H1 (cell line): ENCODE measurements around the gene CDK5RAP2. TPM values are rescaled to one million over a fixed set of nuclear protein-coding genes. Genes with fewer than 3 reads are reported as not detected.

ENCODE experiments used
- CTCF ChIA-PET: fragments of 300-600 bp; sonication (Branson Sonifier 250); formaldehyde crosslinking; loops from one replicate; lab custom pipeline; 2021; ENCODE audit not compliant: partially characterized antibody; lab: Charles Lee
- POLR2A ChIA-PET: fragments of 300-600 bp; sonication (Branson Sonifier 250); formaldehyde crosslinking; loops from one replicate; lab custom pipeline; 2021; ENCODE audit warnings: inconsistent platforms; ENCODE audit not compliant: partially characterized antibody; lab: Charles Lee
- DNase-seq, 2 experiments: peaks; one replicate each; pipeline versions ENCODE4 v3.0.0 to v3.0.0-alpha.2; 2010 to 2022; ENCODE audit warnings: low spot score in 2 of 2, low read depth in 1 of 2, mixed read lengths in 1 of 2
- FAIRE-seq: peaks from 2 replicates; lab custom pipeline; 2011; peaks lifted over from hg19 to GRCh38; lab: Jason Lieb, UNC
- H2AFZ ChIP-seq: 2 replicates; pipeline ENCODE4 v1.8.1; 2012; ENCODE audit warnings: low read length, inconsistent platforms
- H2AK5ac ChIP-seq: 2 replicates; pipeline ENCODE4 v1.6.1; 2013; ENCODE audit warnings: low read depth, low read length
- H2BK120ac ChIP-seq: replicated peaks from 2 replicates; pipeline ENCODE3; 2013; ENCODE audit warnings: low read depth, low read length, inconsistent platforms
- H2BK12ac ChIP-seq: 2 replicates; pipeline ENCODE4 v1.6.1; 2013; ENCODE audit warnings: low read depth, low read length
- H2BK15ac ChIP-seq: 2 replicates; pipeline ENCODE4 v1.6.1; 2013; ENCODE audit warnings: low read length
- H2BK20ac ChIP-seq: 2 replicates; pipeline ENCODE4 v1.6.1; 2013; ENCODE audit warnings: low read length
- H2BK5ac ChIP-seq: 2 replicates; pipeline ENCODE4 v1.6.1; 2013; ENCODE audit warnings: low read depth, low read length
- H3K14ac ChIP-seq: 2 replicates; pipeline ENCODE4 v1.6.1; 2013; ENCODE audit warnings: inconsistent platforms; ENCODE audit not compliant: insufficient read length
- H3K18ac ChIP-seq: 2 replicates; pipeline ENCODE4 v1.6.1; 2013; ENCODE audit warnings: low read length; ENCODE audit errors: extremely low read depth
- H3K23ac ChIP-seq: 2 replicates; pipeline ENCODE4 v1.6.1; 2013; ENCODE audit warnings: inconsistent platforms; ENCODE audit not compliant: insufficient read length
- H3K23me2 ChIP-seq: 2 replicates; pipeline ENCODE4 v1.6.1; 2013; ENCODE audit warnings: low read depth, low read length
- H3K27ac ChIP-seq: 2 replicates; pipeline ENCODE4 v1.6.1; 2011; ENCODE audit warnings: low read depth, low read length, inconsistent platforms
- H3K27me3 ChIP-seq, 4 experiments: replicated peaks in 1 of 4; 1 replicate in 1 of 4; 2 replicates in 3 of 4; pipeline versions ENCODE4 v1.6.1 to v1.8.1; 2011 to 2013; ENCODE audit warnings: low read length in 3 of 4, mild to moderate bottlenecking in 3 of 4, inconsistent platforms in 2 of 4, mixed read lengths in 2 of 4, moderate library complexity in 1 of 4; ENCODE audit not compliant: control insufficient read depth in 3 of 4, insufficient read depth in 3 of 4; ENCODE audit errors: extremely low read depth in 1 of 4
- H3K36me3 ChIP-seq, 4 experiments: 2 replicates each; pipeline versions ENCODE4 v1.6.1 to v1.8.1; 2011 to 2013; ENCODE audit warnings: mild to moderate bottlenecking in 4 of 4, low read length in 3 of 4, moderate library complexity in 2 of 4, control low read depth in 1 of 4, inconsistent platforms in 1 of 4; ENCODE audit not compliant: insufficient read depth in 4 of 4, control insufficient read depth in 2 of 4
- H3K4ac ChIP-seq: replicated peaks from 2 replicates; pipeline ENCODE3; 2013; ENCODE audit warnings: low read length, low read depth, mixed read lengths, inconsistent platforms; ENCODE audit not compliant: insufficient read length
- H3K4me1 ChIP-seq, 4 experiments: replicated peaks in 1 of 4; 1 replicate in 1 of 4; 2 replicates in 3 of 4; pipeline versions ENCODE4 v1.6.1 to v1.8.1; 2011 to 2013; ENCODE audit warnings: low read length in 3 of 4, inconsistent platforms in 2 of 4, mixed read lengths in 1 of 4; ENCODE audit not compliant: insufficient read depth in 4 of 4, control insufficient read depth in 3 of 4
- H3K4me2 ChIP-seq, 2 experiments: 2 replicates each; pipeline versions ENCODE4 v1.6.1 to v1.8.1; 2011 to 2013; ENCODE audit warnings: low read depth in 2 of 2, low read length in 2 of 2, control low read depth in 1 of 2, inconsistent platforms in 1 of 2, mild to moderate bottlenecking in 1 of 2; ENCODE audit not compliant: insufficient read depth in 1 of 2
- H3K4me3 ChIP-seq, 4 experiments: fragments of 200-600, 300-600 bp in 1 of 4; sonication (generic), shearing (Covaris generic), sonication (Bioruptor Twin) in 1 of 4; 2 replicates each; pipeline versions ENCODE4 v1.5.1 to v1.8.1; 2011 to 2016; ENCODE audit warnings: low read length in 4 of 4, low read depth in 3 of 4, control low read depth in 2 of 4, inconsistent platforms in 2 of 4, mild to moderate bottlenecking in 2 of 4, mixed read lengths in 1 of 4, moderate library complexity in 1 of 4; ENCODE audit not compliant: insufficient read depth in 2 of 4; ENCODE audit errors: extremely low read depth in 1 of 4
- H3K56ac ChIP-seq: replicated peaks from 2 replicates; pipeline ENCODE3; 2013; ENCODE audit warnings: low read depth, mild to moderate bottlenecking, mixed read lengths, low read length, inconsistent platforms; ENCODE audit not compliant: insufficient read length
- H3K79me1 ChIP-seq: 2 replicates; pipeline ENCODE4 v1.6.1; 2013; ENCODE audit warnings: low read depth, low read length, control low read depth
- H3K79me2 ChIP-seq, 2 experiments: 2 replicates each; pipeline versions ENCODE4 v1.6.1 to v1.8.1; 2012 to 2013; ENCODE audit warnings: low read length in 2 of 2, mild to moderate bottlenecking in 2 of 2, inconsistent platforms in 1 of 2; ENCODE audit not compliant: insufficient read depth in 2 of 2, control insufficient read depth in 1 of 2
- H3K9ac ChIP-seq, 4 experiments: replicated peaks in 1 of 4; 1 replicate in 1 of 4; 2 replicates in 3 of 4; pipeline versions ENCODE4 v1.6.1 to v1.8.1; 2011 to 2013; ENCODE audit warnings: low read depth in 3 of 4, low read length in 3 of 4, control low read depth in 2 of 4, mild to moderate bottlenecking in 2 of 4, moderate library complexity in 2 of 4, inconsistent platforms in 1 of 4; ENCODE audit errors: extremely low read depth in 1 of 4
- H3K9me3 ChIP-seq, 2 experiments: 2 replicates each; pipeline versions ENCODE4 v1.6.1 to v1.8.1; 2012 to 2013; ENCODE audit warnings: mild to moderate bottlenecking in 2 of 2, moderate library complexity in 2 of 2, control low read depth in 1 of 2, inconsistent platforms in 1 of 2, low read depth in 1 of 2, low read length in 1 of 2, mixed read lengths in 1 of 2; ENCODE audit not compliant: insufficient read depth in 2 of 2
- H4K20me1 ChIP-seq, 2 experiments: replicated peaks in 1 of 2; 2 replicates each; pipeline versions ENCODE3 to v1.8.1; 2011 to 2013; ENCODE audit warnings: inconsistent platforms in 2 of 2, low read length in 2 of 2, mild to moderate bottlenecking in 1 of 2; ENCODE audit not compliant: insufficient read depth in 2 of 2, control insufficient read depth in 1 of 2
- H4K5ac ChIP-seq: 2 replicates; pipeline ENCODE4 v1.6.1; 2013; ENCODE audit warnings: low read length, low read depth, mixed read lengths, inconsistent platforms; ENCODE audit not compliant: insufficient read length
- H4K8ac ChIP-seq: 2 replicates; pipeline ENCODE4 v1.8.0; 2013; ENCODE audit warnings: mild to moderate bottlenecking, moderate library complexity, low read length, inconsistent platforms; ENCODE audit not compliant: insufficient read depth; ENCODE audit errors: extremely low read depth
- H4K91ac ChIP-seq: replicated peaks from 2 replicates; pipeline ENCODE3; 2013; ENCODE audit warnings: low read length, mixed read lengths, inconsistent platforms; ENCODE audit not compliant: insufficient read length
- CEBPB ChIP-seq: IDR thresholded peaks from 2 replicates; pipeline ENCODE4 v1.6.1; 2012; ENCODE audit warnings: low read depth, low read length
- CHD2 ChIP-seq: IDR thresholded peaks from 2 replicates; pipeline ENCODE4 v1.6.1; 2012; ENCODE audit warnings: low read length, improper control_type of control experiment
- CTCF ChIP-seq, 3 experiments: IDR thresholded peaks; 1 replicate in 2 of 3; 2 replicates in 1 of 3; pipeline versions ENCODE4 v1.5.1 to v1.6.1; 2011; ENCODE audit warnings: low read length in 3 of 3, mild to moderate bottlenecking in 3 of 3, inconsistent platforms in 2 of 3, low read depth in 1 of 3, moderate library complexity in 1 of 3; ENCODE audit not compliant: insufficient read depth in 1 of 3; ENCODE audit errors: control extremely low read depth in 1 of 3
- EP300 ChIP-seq, 2 experiments: IDR thresholded peaks; 1 replicate in 1 of 2; 2 replicates in 1 of 2; pipeline ENCODE4 v1.6.1; 2011 to 2012; ENCODE audit warnings: low read depth in 2 of 2, low read length in 2 of 2, mild to moderate bottlenecking in 2 of 2, borderline replicate concordance in 1 of 2, inconsistent platforms in 1 of 2, moderate library complexity in 1 of 2
- HDAC6 ChIP-seq: IDR thresholded peaks from one replicate; pipeline ENCODE4 v1.7.1; 2012; ENCODE audit warnings: low read depth, mild to moderate bottlenecking, inconsistent platforms, low read length, moderate library complexity
- RAD21 ChIP-seq, 2 experiments: IDR thresholded peaks in 1 of 2; conservative IDR thresholded peaks in 1 of 2; 2 replicates each; pipeline ENCODE4 v1.6.1; 2011; ENCODE audit warnings: low read depth in 2 of 2, low read length in 2 of 2, improper control_type of control experiment in 1 of 2, inconsistent platforms in 1 of 2, mild to moderate bottlenecking in 1 of 2, moderate library complexity in 1 of 2
- SP2 ChIP-seq: IDR thresholded peaks from 2 replicates; pipeline ENCODE4 v1.6.1; 2012; ENCODE audit warnings: mild to moderate bottlenecking, low read length, inconsistent platforms
- SRF ChIP-seq: IDR thresholded peaks from 2 replicates; pipeline ENCODE4 v1.6.1; 2011; ENCODE audit warnings: mild to moderate bottlenecking, low read depth, low read length, moderate library complexity
- TAF1 ChIP-seq: IDR thresholded peaks from 2 replicates; pipeline ENCODE4 v1.6.1; 2011; ENCODE audit warnings: mild to moderate bottlenecking, low read depth, low read length
- TAF7 ChIP-seq: optimal IDR thresholded peaks from 2 replicates; pipeline ENCODE3; 2011; ENCODE audit warnings: low read depth, mild to moderate bottlenecking, inconsistent platforms, low read length, moderate library complexity, borderline replicate concordance
- WGBS, 2 experiments: shearing (Covaris generic) in 1 of 2; methylation state at CpG; one replicate each; pipeline versions ENCODE4 v1.1.6 to v1.1.7; 2013 to 2015; ENCODE audit warnings: low lambda C conversion rate in 2 of 2, mixed read lengths in 2 of 2, inconsistent platforms in 1 of 2, low coverage in 1 of 2, missing lambda C conversion rate in 1 of 2; ENCODE audit not compliant: insufficient replicate concordance in 2 of 2, insufficient coverage in 1 of 2, insufficient read length in 1 of 2; ENCODE audit errors: extremely low coverage in 1 of 2, missing lambda C conversion rate in 1 of 2; 5-methylcytosine and 5-hydroxymethylcytosine counted together
- polyA plus RNA-seq, 7 experiments: library from polyadenylated mRNA; depleted of rRNA in 3 of 7; stranded (reverse) in 5 of 7; unstranded in 2 of 7; fragments of >200 nt in 5 of 7; fragments of 200-250 nt in 2 of 7; gene quantifications; 1 replicate in 5 of 7; 2 replicates in 1 of 7; 4 replicates in 1 of 7; pipeline versions ENCODE4 v1.2.1 to v1.2.3, GENCODE V29; 2011 to 2013; ENCODE audit warnings: missing spikeins in 2 of 7, mixed read lengths in 2 of 7
- total RNA-seq: library from RNA; stranded (reverse); fragmentation: NEBNext Ultra II Directional; extraction: Animal tissue kit (Norgen Biotek cat#: 25700); gene quantifications from 2 replicates; pipeline ENCODE4 v1.2.1, GENCODE V29; 2021

CDK5RAP2 gene
- total and polyA plus RNA-seq, 2 of the 8 experiments (the other 6 are each of a cell fraction or from before 2014, with no cell fraction given), result 19.8 to 49.4 TPM

- H4K20me1 ChIP-seq, result peaks cover 2 to 3% of the 10 kb centered on the region in 2 experiments
- no peak overlapping the region for H3K18ac ChIP-seq
- H2BK5ac ChIP-seq, result no peak overlapping the region
- no peak overlapping the region for H3K9ac ChIP-seq
- H2AFZ ChIP-seq, result no peak overlapping the region
- H3K56ac ChIP-seq, result no peak overlapping the region
- 42% methylated on average over 2 of the region's 2 CpGs; no CpG with 5 or more reads in 1 of the 2 experiments for WGBS, 2 experiments
- no peak overlapping the region for H4K5ac ChIP-seq
- no peaks in the 10 kb centered on the region for H3K79me2 ChIP-seq
- H3K36me3 ChIP-seq, result peaks cover 9 to 77% (median 34%) of the 10 kb centered on the region in 4 experiments
- H3K9me3 ChIP-seq, result no peaks in the 10 kb centered on the region
- no peak overlapping the region for H4K91ac ChIP-seq
- H2AK5ac ChIP-seq, result no peak overlapping the region
- H3K4me2 ChIP-seq, result no peak overlapping the region
- H3K4me3 ChIP-seq, result no peak overlapping the region
- H2BK20ac ChIP-seq, result no peak overlapping the region
- peak in 1 of 2 experiments; percentile 52 for DNase-seq
- no peak overlapping the region for H4K8ac ChIP-seq
- no peak overlapping the region for H2BK120ac ChIP-seq
- H3K23ac ChIP-seq, result no peak overlapping the region
- H3K27ac ChIP-seq, result no peak overlapping the region
- no peak overlapping the region for H2BK12ac ChIP-seq
- no peak overlapping the region for H2BK15ac ChIP-seq
- H3K4me1 ChIP-seq, result peaks cover 0 to 14% (median 10%) of the 10 kb centered on the region in 4 experiments; a peak in 6 of 7 replicates
- H3K79me1 ChIP-seq, result 0 out of 2 replicates have a peak, but pooled peaks cover under 1% of the 10 kb centered on the region
- no peaks in the 10 kb centered on the region for H3K23me2 ChIP-seq
- H3K27me3 ChIP-seq, result no peaks in the 10 kb centered on the region
- FAIRE-seq, result no peak
- POLR2A ChIA-PET, result no interaction called here
- H3K4ac ChIP-seq, result no peak overlapping the region
- CTCF ChIA-PET, result interaction anchor here (0.6 to 4.9 kb wide), 36 partner anchors 7 to 943 kb away, joined by 3 to 30 read pairs (median 4); no protein-coding TSS in a partner anchor
- H3K14ac ChIP-seq, result no peak overlapping the region
- TF ChIP-seq SP2 (no peak), CHD2 (no peak), TAF1 (no peak), SRF (no peak), CEBPB (no peak), CTCF (IDR thresholded peaks at IDR 0.05; ENCODE audit: control extremely low read depth in 1 of 3, insufficient read depth in 1 of 3, low read depth in 1 of 3, low read length in 3 of 3) (peak; percentile 26 to 63 (median 56)), EP300 (IDR thresholded peaks at IDR 0.05; ENCODE audit: borderline replicate concordance in 1 of 2, low read depth in 2 of 2, low read length in 2 of 2) (no peak), TAF7 (no peak), HDAC6 (no peak), RAD21 (IDR thresholded peaks at IDR 0.05 in 1 of 2, conservative IDR thresholded peaks at IDR 0.05 in 1 of 2; ENCODE audit: low read depth in 2 of 2, low read length in 2 of 2) (peak; percentile 78 to 79)
Measured at GRCh38 chr9:120531683-120532300, 48.2 kb downstream of the CDK5RAP2 start.
